ENCODE measurements around the gene RASSF1. TPM values are rescaled to one million over a fixed set of nuclear protein-coding genes. Genes with fewer than 3 reads are reported as not detected.

The RASSF1 gene
- total and polyA plus RNA-seq, 2 of the 4 experiments (the other 2 are of a cell fraction): 17.4 to 53.4 TPM

GRCh38 chr3:50382722-50383121 lies 42.1 kb upstream of the RASSF1 start:
- Histone ChIP-seq H3K9ac (ENCODE audit: low read depth, low read length) (no peak overlapping the region), H4K91ac (ENCODE audit: insufficient read depth, low read depth, low read length) (no peak overlapping the region), H3K9me3 (ENCODE audit: control insufficient read depth, insufficient read depth, low read length) (no peaks in the 10 kb centered on the region), H3K18ac (ENCODE audit: low read depth, low read length) (no peak overlapping the region), H2BK5ac (ENCODE audit: low read depth, low read length, poor library complexity, severe bottlenecking) (no peak overlapping the region), H3K9me1 (ENCODE audit: insufficient read depth, low read length) (no peaks in the 10 kb centered on the region), H3K27ac (ENCODE audit: insufficient read depth, low read length) (no peak overlapping the region), H3K4ac (ENCODE audit: low read depth, low read length) (no peak overlapping the region), H3K79me1 (ENCODE audit: low read depth in 1 of 2, low read length in 2 of 2) (no peaks in the 10 kb centered on the region), H2BK20ac (ENCODE audit: low read depth, low read length) (no peak overlapping the region), H4K20me1 (ENCODE audit: insufficient read depth, low read length) (no peaks in the 10 kb centered on the region), H2AFZ (replicated peaks; ENCODE audit: low read length, poor library complexity) (no peak overlapping the region), H2BK120ac (ENCODE audit: low read depth, low read length) (no peak overlapping the region), H2AK5ac (ENCODE audit: low read depth, low read length) (no peak overlapping the region), H4K5ac (ENCODE audit: low read depth, low read length) (no peak overlapping the region), H3K4me3 (ENCODE audit: insufficient read depth, low read depth, low read length) (no peak overlapping the region), H3K14ac (replicated peaks; ENCODE audit: low read depth, low read length) (no peak overlapping the region), H3K23ac (ENCODE audit: low read depth, low read length) (no peak overlapping the region), H3K4me2 (ENCODE audit: low read depth, low read length) (no peak overlapping the region), H4K8ac (ENCODE audit: low read depth in 2 of 2, low read length in 2 of 2) (no peak overlapping the region), H2BK15ac (ENCODE audit: low read depth, low read length) (no peak overlapping the region), H2AK9ac (replicated peaks; ENCODE audit: low read depth, low read length, poor library complexity) (no peak overlapping the region), H3K56ac (ENCODE audit: extremely low read depth, insufficient read depth, low read length) (no peak overlapping the region), H3K4me1 (ENCODE audit: control insufficient read depth, insufficient read depth, low read length) (no peaks in the 10 kb centered on the region), H3K36me3 (ENCODE audit: control insufficient read depth, insufficient read depth, low read length) (no peaks in the 10 kb centered on the region), H3K27me3 (ENCODE audit: control insufficient read depth, insufficient read depth, low read length) (peaks cover 46% of the 10 kb centered on the region)
- dilution Hi-C loops (cut with HindIII; ENCODE audit: low sequenced_read_pairs, unreplicated experiment) (no loop called here), intact Hi-C loops (cut with micrococcal nuclease) (no loop called here), in situ Hi-C loops (cut with MboI; ENCODE audit: low sequenced_read_pairs) (no loop called here)
- no peak for TF ChIP-seq FOS (IDR thresholded peaks at IDR 0.05; ENCODE audit: low read depth, low read length)
- TF ChIP-seq NFE2L2 (IDR thresholded peaks at IDR 0.05; ENCODE audit: low read depth, low read length): no peak
- no peak for TF ChIP-seq RFX5 (IDR thresholded peaks at IDR 0.05; ENCODE audit: low read depth, low read length)
- no peak for TF ChIP-seq CTCF (conservative IDR thresholded peaks at IDR 0.05; ENCODE audit: low read depth, low read length)
- no peak for TF ChIP-seq MAZ (IDR thresholded peaks at IDR 0.05; ENCODE audit: borderline replicate concordance, low read depth, low read length)
- TF ChIP-seq POLR2A (IDR thresholded peaks at IDR 0.05; ENCODE audit: low read depth, low read length): no peak
- TF ChIP-seq RCOR1 (IDR thresholded peaks at IDR 0.05; ENCODE audit: insufficient replicate concordance, low read length): no peak
- TF ChIP-seq MAFK (IDR thresholded peaks at IDR 0.05; ENCODE audit: low read depth, low read length): no peak
- no peak for TF ChIP-seq RAD21 (IDR thresholded peaks at IDR 0.05; ENCODE audit: low read length)
- TF ChIP-seq USF2 (IDR thresholded peaks at IDR 0.05; ENCODE audit: low read depth, low read length): no peak
- TF ChIP-seq BHLHE40 (IDR thresholded peaks at IDR 0.05; ENCODE audit: low read depth, low read length): no peak
- no peak for TF ChIP-seq CEBPB (IDR thresholded peaks at IDR 0.05; ENCODE audit: low read depth, low read length)
- TF ChIP-seq SMC3 (IDR thresholded peaks at IDR 0.05; ENCODE audit: low read depth, low read length): no peak
- TF ChIP-seq ELK1 (IDR thresholded peaks at IDR 0.05; ENCODE audit: borderline replicate concordance, low read depth, low read length): no peak
- TF ChIP-seq MXI1 (IDR thresholded peaks at IDR 0.05; ENCODE audit: borderline replicate concordance, low read depth, low read length): no peak
- TF ChIP-seq CHD1 (IDR thresholded peaks at IDR 0.05; ENCODE audit: low read depth, low read length): no peak
- ATAC-seq (ENCODE audit: low read depth) (no peak), DNase-seq (no peak)
- ChIA-PET CTCF (no interaction called here), POLR2A (ENCODE audit: unreplicated experiment) (no interaction called here)
- 0% methylated on average over 1 of the region's 12 CpGs; no CpG with 5 or more reads in 1 of the 2 experiments for whole genome bisulfite sequencing, 2 experiments (ENCODE audit: extremely low coverage in 2 of 2, insufficient read length in 1 of 2)
- no TSS peak for BruUV-seq (replicated peaks)

Data from IMR-90 (cell line).